NCI-H146 treated with DMSO at 0.1 percent for 48 hours (cell line): ENCODE measurements around the gene SUFU.

Experiments used
- DNase-seq: peaks from one replicate; lab custom pipeline; 2025; ENCODE audit not compliant: unreplicated experiment; lab: John Stamatoyannopoulos, UW

SUFU gene

GRCh38 chr10:102632394-102633111 is 128.8 kb downstream of the SUFU start:
- no peak for DNase-seq

DNA sequence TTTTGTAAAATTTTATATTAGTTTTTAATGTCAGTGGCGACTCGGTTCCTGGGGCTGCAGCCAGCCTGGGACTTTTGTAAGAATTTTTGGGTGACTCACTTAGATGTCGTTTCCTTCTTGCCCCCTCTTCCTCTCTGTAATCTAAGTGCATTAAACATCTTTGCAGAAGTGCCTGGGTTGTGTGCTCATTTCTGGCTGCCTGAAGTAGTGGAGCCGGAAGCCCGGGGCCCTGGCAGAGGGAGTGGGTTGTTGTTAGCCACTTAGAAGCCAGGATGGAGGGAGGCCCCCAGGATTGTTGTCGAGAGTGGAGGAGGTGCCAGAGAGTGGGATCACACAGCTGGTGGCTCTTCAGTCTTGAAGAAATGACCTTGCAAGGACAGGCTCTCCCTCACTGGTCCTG is 129.5 kb downstream of the SUFU start:
- DNase-seq, result no peak

DNA sequence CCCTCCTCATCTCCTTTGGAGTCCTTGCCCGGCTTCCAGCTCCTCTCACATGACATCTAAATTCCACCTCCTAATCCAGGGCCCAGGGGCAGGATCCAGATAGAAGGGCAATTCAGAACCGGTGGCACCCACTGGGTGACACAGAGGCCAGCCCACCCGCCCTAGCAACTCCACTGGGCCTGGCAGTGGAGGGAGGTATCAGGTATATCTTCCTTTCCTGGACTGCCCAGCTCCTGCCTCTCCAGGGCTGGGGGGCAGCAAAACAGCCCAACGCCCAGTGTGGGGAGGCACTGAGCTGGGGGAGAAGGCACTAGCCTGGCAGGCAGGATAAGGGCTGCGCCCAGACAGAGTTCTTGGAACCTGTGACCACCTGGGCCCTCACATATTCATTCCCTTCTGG is 130.1 kb downstream of the SUFU start:
- DNase-seq, result no peak

DNA sequence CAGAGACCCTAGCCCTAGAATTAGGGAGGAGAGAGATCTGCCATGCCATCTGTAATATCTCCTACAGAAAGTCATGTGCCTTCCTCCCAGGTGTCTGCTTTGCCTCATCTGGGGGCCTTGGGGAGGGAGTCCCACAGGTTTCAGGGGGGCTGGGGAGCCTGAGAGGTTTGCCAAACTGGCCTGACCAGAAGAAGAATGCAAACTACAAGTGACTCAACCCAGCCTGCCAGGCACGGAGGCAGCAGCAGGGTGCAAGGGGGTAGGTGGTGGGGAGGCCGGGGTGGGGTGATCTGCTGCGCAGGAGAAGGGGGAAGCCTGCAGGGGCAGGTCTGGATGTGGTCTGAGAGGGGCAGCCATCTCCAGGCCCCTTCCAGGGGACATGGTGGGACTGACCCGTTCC is 130.9 kb downstream of the SUFU start:
- no peak for DNase-seq

- no peak for DNase-seq
These were observed 131.6 kb downstream of the SUFU start for GRCh38 chr10:102635377-102635776.

DNA sequence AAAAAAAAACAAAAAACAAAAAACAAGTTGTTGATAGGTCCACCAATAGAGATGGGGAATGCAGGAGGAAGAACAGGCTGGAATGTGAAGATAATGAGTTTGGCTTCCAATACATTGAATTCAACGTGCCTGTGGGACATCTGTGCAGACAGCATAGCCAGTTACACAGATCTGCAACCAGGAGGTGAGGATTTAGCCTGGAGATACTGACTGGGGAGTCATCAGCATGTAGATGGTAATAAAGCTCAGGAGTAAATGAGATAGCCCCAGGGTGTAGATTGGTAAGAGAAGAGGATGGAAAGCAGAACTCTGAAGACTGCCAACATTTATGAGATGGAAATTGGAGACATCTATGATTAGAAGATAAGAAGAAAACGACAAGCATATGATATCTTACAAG is 135.8 kb downstream of the SUFU start:
- DNase-seq, result no peak

GRCh38 chr10:102641402-102641801 is 137.6 kb downstream of the SUFU start:
- DNase-seq, result peak; percentile 75

DNA sequence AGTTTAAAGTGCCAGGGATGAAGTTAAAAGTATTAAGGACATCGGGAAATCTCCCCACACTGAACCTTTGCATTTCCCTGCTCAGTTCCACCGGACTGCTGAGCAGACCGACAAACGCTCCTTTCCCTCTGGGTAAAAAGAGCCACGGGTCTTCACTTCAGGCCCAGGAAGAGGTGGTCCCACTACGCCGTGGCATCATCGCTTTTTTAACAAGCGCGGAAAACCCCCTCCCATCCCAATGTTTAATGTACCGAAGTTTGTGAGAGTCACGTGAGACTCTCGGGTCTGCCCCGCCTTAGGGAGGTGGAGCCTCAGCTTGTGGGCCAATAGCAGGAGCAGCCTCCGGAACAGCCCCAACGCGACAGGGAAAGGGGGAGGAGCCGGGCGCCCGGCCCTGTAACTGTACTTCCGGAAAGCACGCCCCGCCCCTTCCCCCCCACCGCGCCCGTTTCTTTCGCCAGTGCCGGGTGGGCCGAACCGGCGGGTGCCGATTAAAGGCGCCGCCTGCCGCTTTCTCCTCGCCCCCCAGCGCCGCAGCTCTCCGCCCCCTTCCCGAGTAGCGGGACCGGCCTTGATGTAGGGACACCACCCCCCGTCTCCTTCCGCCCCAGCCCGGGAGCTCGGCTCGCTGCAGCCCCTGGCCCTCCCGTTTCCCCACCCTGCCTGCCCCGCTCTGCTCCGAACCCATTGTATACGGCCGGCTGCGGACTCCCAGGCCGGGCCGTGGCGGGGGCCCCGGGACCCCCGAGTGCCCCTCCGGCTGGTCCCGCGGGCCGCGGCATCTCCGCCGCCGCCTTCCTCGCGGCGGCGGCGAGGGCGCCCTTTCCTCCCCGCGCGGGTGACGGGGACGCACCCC is 138.3 kb downstream of the SUFU start:
- peak; percentile 94 for DNase-seq

DNA sequence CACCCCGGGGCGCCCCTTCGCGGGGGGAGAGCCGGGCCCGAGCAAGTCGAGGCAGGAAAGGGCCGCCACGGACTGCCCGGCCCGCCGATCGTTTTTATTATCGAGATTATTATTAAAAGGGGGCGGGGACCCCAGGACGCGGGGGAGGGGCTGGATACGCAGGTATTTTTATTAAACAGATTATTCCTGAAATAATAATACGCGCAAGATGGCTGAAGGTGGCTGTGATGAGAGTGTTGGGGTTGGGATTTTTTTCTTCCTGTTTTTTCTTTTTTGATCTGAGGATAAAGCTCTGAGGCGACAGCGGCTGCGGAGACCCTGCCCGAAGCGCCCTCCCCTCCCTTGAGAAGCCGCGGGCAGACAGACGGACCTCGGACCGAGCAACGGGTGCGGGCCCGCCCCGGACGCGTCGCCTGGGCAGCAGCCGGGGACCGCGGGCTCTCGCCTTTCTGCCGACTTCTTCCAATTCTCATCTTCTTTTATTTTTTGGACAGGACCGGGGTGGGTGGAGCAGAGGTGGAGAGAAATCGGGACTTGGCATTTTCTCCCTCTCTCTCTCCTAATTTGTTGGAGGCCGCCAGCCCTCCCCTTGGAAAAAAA is 139.1 kb downstream of the SUFU start:
- DNase-seq, result peak; percentile 37

DNA sequence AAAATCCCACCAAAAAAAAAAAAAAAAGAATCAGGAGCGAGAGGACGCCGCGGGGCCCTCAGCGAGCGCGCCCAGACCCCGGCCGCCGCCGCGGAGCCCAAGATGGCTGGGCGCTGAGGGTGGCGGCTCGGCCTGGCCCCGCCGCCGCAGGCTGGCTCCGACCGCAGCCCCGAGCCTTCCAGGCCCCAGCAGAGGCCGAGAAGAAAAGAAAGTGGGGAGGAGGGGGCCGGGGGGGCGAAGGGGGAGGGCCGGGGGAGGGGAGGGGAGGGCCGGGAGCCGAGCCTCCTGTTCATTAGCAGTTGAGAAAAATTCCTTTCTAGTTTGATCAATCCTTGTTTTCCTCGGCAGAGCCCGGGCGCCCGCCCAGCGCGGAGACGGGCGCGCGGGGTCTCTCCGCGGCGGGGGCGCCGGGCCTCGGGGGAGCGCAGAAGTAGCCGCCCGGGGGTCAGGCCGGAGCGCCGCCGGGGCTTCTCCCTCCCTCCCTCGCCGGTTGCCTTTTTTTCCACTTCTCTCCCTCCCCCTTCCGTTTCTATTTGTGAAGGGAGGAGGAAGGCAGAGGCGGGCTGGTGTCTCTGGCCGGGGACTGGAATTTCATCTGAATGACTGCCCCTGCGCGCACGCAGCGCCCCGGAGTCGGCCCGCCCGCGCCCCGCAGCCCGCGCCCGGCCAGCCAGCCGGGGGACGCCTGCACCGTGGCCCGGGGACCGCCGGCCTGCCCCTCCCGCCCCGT is 139.7 kb downstream of the SUFU start:
- DNase-seq, result peak; percentile 52

DNA sequence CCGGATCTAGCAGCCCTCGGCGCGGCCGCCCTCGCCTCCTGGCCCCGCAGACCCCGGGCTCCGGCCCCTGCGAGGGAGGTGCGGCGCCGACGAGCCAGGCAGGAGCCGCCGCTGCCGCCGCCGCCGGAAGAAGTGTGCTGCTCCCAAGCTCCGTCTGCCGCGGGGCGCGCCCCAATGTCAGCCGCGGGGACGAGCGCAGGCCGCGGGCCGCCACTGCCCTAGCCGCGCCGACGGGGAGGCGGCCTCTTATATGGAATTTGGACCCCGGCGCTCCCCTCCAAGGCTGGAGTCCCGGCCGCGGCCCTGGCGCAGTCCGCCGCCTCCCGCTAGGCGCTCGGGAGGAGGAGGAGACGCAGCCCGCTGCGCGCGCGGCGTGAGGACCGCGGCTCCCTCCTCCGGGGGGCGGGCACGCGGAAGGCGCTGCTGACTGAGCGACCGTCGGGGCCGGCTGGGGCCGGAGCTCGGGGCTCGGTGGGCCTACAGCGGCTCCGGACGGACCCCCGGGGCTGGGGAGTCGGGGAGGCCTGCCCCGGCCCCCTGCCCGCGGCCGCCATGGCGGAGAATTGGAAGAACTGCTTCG is 140.4 kb downstream of the SUFU start, which contains the start of gene TRIM8:
TSS of gene TRIM8 (plus strand) at position 414 of the 580 bp plus-strand sequence. CDS start at position 553, 139 bp downstream.
- DNase-seq, result peak; percentile 10

GRCh38 chr10:102644646-102645387 is 141.0 kb downstream of the SUFU start:
- peak; percentile 74 for DNase-seq

- DNase-seq, result peak; percentile 23
These were observed 141.6 kb downstream of the SUFU start for GRCh38 chr10:102645388-102645740.

DNA sequence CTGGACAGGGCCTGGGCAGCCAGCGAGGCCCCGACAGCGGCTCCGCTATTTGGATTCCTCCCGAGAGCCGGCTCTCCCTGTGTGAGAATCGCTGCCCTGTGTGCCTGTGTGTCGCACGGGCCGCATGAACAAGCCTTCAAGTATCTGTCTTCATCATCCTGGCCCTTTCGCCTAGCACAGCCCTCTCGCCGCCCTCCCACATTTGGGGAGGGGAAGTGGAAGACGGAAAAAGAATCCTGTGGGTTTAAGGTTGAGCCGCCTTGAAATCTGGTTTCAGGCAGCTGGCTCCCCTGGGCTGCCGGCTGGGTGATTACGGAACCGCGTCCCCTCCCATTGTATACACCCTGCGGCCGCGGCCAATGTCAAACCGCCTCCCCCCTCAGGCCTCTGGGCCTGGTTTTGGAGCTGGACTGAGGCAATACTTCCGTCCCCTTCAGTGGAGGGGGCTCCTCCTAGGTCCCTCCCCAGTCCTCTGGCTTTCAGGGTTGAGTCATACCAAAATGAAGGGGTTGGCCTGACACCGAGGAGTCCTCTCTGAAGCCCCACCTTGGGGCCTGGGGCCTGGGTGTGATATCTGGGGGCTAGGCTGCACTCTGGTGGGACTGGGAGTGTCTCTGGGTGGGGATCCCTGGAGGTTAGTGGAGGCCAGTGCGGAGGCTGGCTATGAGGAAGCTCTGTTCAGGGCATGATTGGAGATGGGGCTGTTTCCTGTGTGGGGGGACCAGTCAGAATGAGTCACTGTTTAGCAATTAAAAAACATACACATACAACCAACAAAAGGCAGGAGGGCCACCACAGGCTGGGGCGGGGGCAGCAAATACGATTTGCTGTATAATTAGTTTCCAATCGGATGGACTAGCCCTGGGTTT is 142.2 kb downstream of the SUFU start:
- DNase-seq, result peak; percentile 24

DNA sequence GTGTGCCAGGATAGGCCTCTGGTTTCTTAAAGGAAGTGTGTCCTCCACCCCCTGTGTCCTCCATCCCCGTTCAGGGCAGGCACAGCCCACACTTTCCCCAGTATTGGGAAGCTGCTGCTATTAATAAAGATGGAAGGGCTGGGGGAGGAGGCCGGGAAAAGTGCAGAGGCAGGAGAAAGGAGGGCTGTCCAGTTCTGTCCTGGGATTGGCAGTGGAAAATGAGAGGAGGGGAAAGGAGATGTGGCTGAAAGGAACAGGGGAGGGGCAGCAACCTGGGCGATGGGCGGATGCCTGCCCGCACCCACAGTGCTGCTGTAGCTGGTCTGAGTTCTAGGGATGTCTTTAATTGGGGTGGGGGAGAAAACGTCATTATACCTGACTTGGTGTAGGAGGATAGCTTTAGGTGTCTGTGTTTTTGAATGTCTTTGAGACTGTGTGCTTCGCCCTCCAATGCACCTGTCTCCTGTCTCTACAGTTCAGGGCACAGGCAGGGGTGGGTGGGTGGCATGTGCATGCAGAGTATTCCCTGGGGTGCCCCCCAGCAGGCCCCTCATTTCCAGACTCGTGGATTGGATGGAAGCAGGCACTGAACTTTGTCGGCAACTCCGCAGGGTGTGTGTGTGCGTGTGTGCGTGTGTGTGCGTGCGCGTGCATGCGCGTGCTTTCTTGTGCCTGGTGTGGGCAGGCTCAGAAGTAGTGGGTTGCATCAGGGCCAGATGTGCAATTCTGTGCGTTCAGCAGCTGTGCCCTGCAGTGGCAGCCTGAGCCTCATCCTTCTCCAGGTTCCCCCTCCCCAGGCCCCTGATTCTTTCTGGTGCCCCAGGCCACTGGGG is 143.1 kb downstream of the SUFU start:
- peak; percentile 10 for DNase-seq

DNA sequence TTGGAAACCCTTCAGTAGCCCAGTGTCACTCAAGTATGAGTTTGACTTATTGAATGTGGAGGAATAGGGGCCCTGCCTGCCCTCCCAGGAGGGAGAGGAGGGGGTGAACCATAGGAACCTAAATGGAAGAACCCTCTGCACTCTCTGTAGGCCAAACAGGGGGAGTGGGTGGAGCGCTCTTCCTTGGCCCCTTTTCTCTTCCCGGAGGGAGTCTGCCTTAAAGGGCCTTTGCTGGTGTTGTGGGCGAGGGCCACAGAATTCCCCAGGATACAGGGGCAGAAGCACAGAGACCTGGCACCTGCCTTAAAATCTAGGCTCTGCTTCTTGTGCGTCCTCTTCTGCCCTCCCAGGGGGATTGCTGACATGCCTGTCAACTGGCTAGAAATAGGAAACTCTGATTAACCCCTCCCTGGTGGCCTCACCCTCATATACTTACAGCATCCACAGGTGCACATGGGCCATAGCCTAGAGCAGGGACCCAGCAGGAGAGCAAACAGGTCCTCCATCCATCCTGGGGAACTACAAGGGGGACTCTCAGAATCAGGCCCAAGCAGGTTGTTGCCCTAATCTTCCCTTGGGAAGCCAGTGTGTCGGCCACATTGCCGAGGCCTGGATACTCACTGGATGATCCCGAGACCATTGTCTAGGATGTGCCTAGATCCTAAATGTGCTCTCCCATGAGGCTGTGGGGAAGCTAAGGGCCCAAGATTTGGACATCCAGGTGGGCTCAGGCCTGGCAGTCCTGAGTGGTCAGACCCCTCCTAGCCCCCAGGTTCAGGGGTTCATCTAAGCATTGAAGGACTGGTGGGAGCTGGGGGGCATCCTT is 143.9 kb downstream of the SUFU start:
- DNase-seq, result no peak

DNA sequence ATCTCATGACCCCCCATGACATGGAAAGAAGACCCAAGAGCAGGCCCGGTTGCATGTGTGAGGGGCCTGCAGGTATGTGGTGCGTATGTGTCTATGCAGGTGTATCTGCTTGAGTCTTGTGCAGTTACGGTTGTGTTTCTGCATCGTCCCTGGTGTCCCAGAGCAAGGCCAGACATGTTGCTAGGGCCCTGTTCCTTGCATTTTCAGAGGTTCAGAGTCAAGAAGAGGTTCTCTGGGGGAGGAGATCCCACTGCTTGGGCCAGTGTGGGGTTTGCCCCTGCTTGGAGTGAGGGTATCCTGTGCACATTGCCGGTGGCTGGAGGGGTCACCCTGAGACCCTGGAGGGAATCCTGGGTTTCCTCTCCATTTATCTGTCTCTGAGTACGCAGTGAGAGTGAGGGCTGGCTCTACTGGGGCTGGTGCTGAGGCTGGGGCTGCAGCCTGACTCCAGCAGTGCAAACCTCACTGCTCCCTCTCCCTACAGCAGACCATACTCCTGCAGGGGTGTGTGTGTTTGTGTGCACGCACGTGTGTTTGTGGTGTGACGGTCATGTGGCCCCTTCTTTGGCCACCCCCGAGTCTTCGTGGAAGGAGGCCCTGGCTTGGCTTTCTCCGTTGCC is 144.6 kb downstream of the SUFU start:
- DNase-seq, result no peak
